Mucosa of rectum (tissue), 2 donors: Measurements from ENCODE around the gene PSTPIP1.

Source experiments
- H3K27ac ChIP-seq, 2 donors: one replicate each; pipeline ENCODE4 v1.7.0; 2013; ENCODE audit warnings: inconsistent platforms in 2 of 2, low read depth in 2 of 2, low read length in 2 of 2
- H3K27me3 ChIP-seq, 2 donors: one replicate each; pipeline ENCODE4 v1.7.0; 2013; ENCODE audit warnings: low read length in 2 of 2; ENCODE audit not compliant: control insufficient read depth in 2 of 2, insufficient read depth in 2 of 2
- H3K36me3 ChIP-seq, 2 donors: one replicate each; pipeline ENCODE4 v1.7.0; 2013; ENCODE audit warnings: low read length in 2 of 2; ENCODE audit not compliant: control insufficient read depth in 2 of 2, insufficient read depth in 2 of 2
- H3K4me1 ChIP-seq, 2 donors: one replicate each; pipeline ENCODE4 v1.7.0; 2013; ENCODE audit warnings: low read length in 2 of 2, mild to moderate bottlenecking in 1 of 2; ENCODE audit not compliant: control insufficient read depth in 2 of 2, insufficient read depth in 2 of 2
- H3K4me3 ChIP-seq, 2 donors: one replicate each; pipeline ENCODE4 v1.7.0; 2013; ENCODE audit warnings: low read length in 2 of 2
- H3K9ac ChIP-seq, 2 donors: one replicate each; pipeline ENCODE4 v1.7.0; 2013; ENCODE audit warnings: low read length in 2 of 2, low read depth in 1 of 2, mild to moderate bottlenecking in 1 of 2
- H3K9me3 ChIP-seq, 2 donors: one replicate each; pipeline ENCODE4 v1.7.0; 2013; ENCODE audit warnings: low read length in 2 of 2; ENCODE audit not compliant: control insufficient read depth in 2 of 2
- donor health status: healthy.
- donor health status: Normal muscosa, but diverticular disease.

Gene PSTPIP1

GRCh38 chr15:77044228-77045042 lies 49.5 kb downstream of the PSTPIP1 start:
- Histone ChIP-seq H3K4me1 (peaks cover 3 to 4% of the 10 kb centered on the region in 2 donors), H3K4me3 (no peak overlapping the region), H3K36me3 (peaks cover 50 to 55% of the 10 kb centered on the region in 2 donors), H3K27ac (no peak overlapping the region), H3K27me3 (no peaks in the 10 kb centered on the region), H3K9ac (no peak overlapping the region), H3K9me3 (no peaks in the 10 kb centered on the region)

- Histone ChIP-seq H3K9me3 (no peaks in the 10 kb centered on the region), H3K4me1 (peaks cover 3 to 4% of the 10 kb centered on the region in 2 donors), H3K36me3 (peaks cover 50 to 60% of the 10 kb centered on the region in 2 donors), H3K9ac (no peak overlapping the region), H3K27ac (no peak overlapping the region), H3K27me3 (no peaks in the 10 kb centered on the region), H3K4me3 (no peak overlapping the region)
These were observed 51.1 kb downstream of the PSTPIP1 start for GRCh38 chr15:77045985-77046384.

- peaks cover 47 to 61% of the 10 kb centered on the region in 2 donors for H3K36me3 ChIP-seq
- H3K9ac ChIP-seq = no peak overlapping the region
- H3K27me3 ChIP-seq = no peaks in the 10 kb centered on the region
- no peak overlapping the region for H3K27ac ChIP-seq
- peaks cover 3 to 4% of the 10 kb centered on the region in 2 donors for H3K4me1 ChIP-seq
- H3K9me3 ChIP-seq = no peaks in the 10 kb centered on the region
- no peak overlapping the region for H3K4me3 ChIP-seq
These were observed 51.9 kb downstream of the PSTPIP1 start for GRCh38 chr15:77046704-77047412.

GRCh38 chr15:77048135-77048876 lies 53.4 kb downstream of the PSTPIP1 start:
- no peak overlapping the region for H3K27ac ChIP-seq
- H3K27me3 ChIP-seq = no peaks in the 10 kb centered on the region
- H3K9me3 ChIP-seq = no peaks in the 10 kb centered on the region
- H3K9ac ChIP-seq = no peak overlapping the region
- peaks cover 48 to 63% of the 10 kb centered on the region in 2 donors for H3K36me3 ChIP-seq
- H3K4me3 ChIP-seq = no peak overlapping the region
- H3K4me1 ChIP-seq = no peaks in the 10 kb centered on the region

GRCh38 chr15:77052556-77052955 lies 57.6 kb downstream of the PSTPIP1 start:
- H3K36me3 ChIP-seq = peaks cover 25 to 32% of the 10 kb centered on the region in 2 donors
- no peak overlapping the region for H3K4me3 ChIP-seq
- H3K9me3 ChIP-seq = no peaks in the 10 kb centered on the region
- H3K27ac ChIP-seq = no peak overlapping the region
- no peaks in the 10 kb centered on the region for H3K27me3 ChIP-seq
- H3K9ac ChIP-seq = no peak overlapping the region
- H3K4me1 ChIP-seq = no peaks in the 10 kb centered on the region

- Histone ChIP-seq H3K27ac (no peak overlapping the region), H3K36me3 (peaks cover 21 to 28% of the 10 kb centered on the region in 2 donors), H3K27me3 (no peaks in the 10 kb centered on the region), H3K9me3 (no peaks in the 10 kb centered on the region), H3K9ac (no peak overlapping the region), H3K4me1 (no peaks in the 10 kb centered on the region), H3K4me3 (no peak overlapping the region)
These were observed 58.8 kb downstream of the PSTPIP1 start for GRCh38 chr15:77053709-77054108.

- Histone ChIP-seq H3K9me3 (no peaks in the 10 kb centered on the region), H3K36me3 (peaks cover 10 to 23% of the 10 kb centered on the region in 2 donors), H3K9ac (no peak overlapping the region), H3K4me1 (peaks cover 4 to 19% of the 10 kb centered on the region in 2 donors), H3K27ac (no peak overlapping the region), H3K4me3 (no peak overlapping the region), H3K27me3 (no peaks in the 10 kb centered on the region)
These were observed 62.1 kb downstream of the PSTPIP1 start for GRCh38 chr15:77057072-77057471.

GRCh38 chr15:77057685-77058084 lies 62.8 kb downstream of the PSTPIP1 start:
- peaks cover 4 to 18% of the 10 kb centered on the region in 2 donors for H3K36me3 ChIP-seq
- no peak overlapping the region for H3K27ac ChIP-seq
- H3K27me3 ChIP-seq = no peaks in the 10 kb centered on the region
- H3K9me3 ChIP-seq = no peaks in the 10 kb centered on the region
- H3K9ac ChIP-seq = no peak overlapping the region
- H3K4me3 ChIP-seq = no peak overlapping the region
- H3K4me1 ChIP-seq = peaks cover 4 to 19% of the 10 kb centered on the region in 2 donors

GRCh38 chr15:77058468-77058867 lies 63.5 kb downstream of the PSTPIP1 start:
- Histone ChIP-seq H3K9me3 (no peaks in the 10 kb centered on the region), H3K36me3 (peaks cover 3 to 15% of the 10 kb centered on the region in 2 donors), H3K27me3 (no peaks in the 10 kb centered on the region), H3K4me3 (no peak overlapping the region), H3K27ac (no peak overlapping the region), H3K4me1 (peaks cover 4 to 19% of the 10 kb centered on the region in 2 donors), H3K9ac (no peak overlapping the region)
